Chondrocyte (in vitro differentiated cells): ENCODE data around the gene MAPKAP1. TPM values are rescaled to one million over a fixed set of nuclear protein-coding genes. Genes with fewer than 3 reads are reported as not detected.

Experiments
- DNase-seq: peaks from one replicate; pipeline ENCODE4 v3.0.0; 2021; ENCODE audit warnings: mixed read lengths, low spot score
- H3K27ac Mint-ChIP-seq: one replicate; pipeline ENCODE4 v1.8.0; 2021; ENCODE audit warnings: mild to moderate bottlenecking, moderate library complexity, mixed read lengths; ENCODE audit not compliant: unreplicated experiment
- H3K27me3 Mint-ChIP-seq: 2 replicates; pipeline ENCODE4 v1.8.0; 2021; ENCODE audit warnings: low read depth, mixed read lengths
- H3K36me3 Mint-ChIP-seq: 2 replicates; pipeline ENCODE4 v1.8.0; 2021; ENCODE audit warnings: low read depth, mixed read lengths
- H3K4me1 Mint-ChIP-seq: 2 replicates; pipeline ENCODE4 v1.8.0; 2021; ENCODE audit warnings: low read depth, mild to moderate bottlenecking, mixed read lengths
- H3K4me3 Mint-ChIP-seq: one replicate; pipeline ENCODE4 v1.8.0; 2021; ENCODE audit warnings: mild to moderate bottlenecking, moderate library complexity, mixed read lengths; ENCODE audit not compliant: unreplicated experiment
- H3K9me3 Mint-ChIP-seq: 2 replicates; pipeline ENCODE4 v1.8.0; 2021; ENCODE audit warnings: low read depth, mixed read lengths
- total RNA-seq: library from RNA; stranded (reverse); gene quantifications from 3 replicates; pipeline ENCODE4 v1.2.1, GENCODE V29; 2021
- TF ChIP-seq, protein P1 (sequence below): fragments of 200-600 bp; sonication (generic); IDR thresholded peaks from 2 replicates; pipeline ENCODE4 v1.5.0; 2021; ENCODE audit warnings: antibody characterized with exemption, mild to moderate bottlenecking, moderate library complexity

The MAPKAP1 gene
- total RNA-seq, 1 donor from 2014 or later = 91.5 TPM

DNA sequence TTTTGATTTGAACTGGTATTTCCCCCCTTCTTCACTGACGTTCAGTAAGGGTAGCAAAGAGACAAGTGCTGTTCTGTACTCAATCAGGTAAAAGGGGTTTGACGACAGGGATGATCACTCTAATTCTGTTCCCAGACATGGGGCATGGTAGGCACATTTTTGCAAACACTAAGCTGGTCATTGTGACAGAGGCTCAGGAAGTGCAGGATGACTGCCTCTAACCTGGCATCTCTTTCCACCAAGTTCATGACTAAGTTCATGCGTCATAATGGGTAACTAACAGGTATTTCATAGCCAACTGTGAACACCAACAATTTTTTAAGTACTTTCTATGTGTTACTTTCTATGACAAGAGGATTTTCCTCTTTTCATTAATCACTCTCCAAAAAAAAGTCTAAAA lies 166.5 kb downstream of the MAPKAP1 start:
- peaks cover 36% of the 10 kb centered on the region for H3K4me1 Mint-ChIP-seq
- H3K9me3 Mint-ChIP-seq = no peaks in the 10 kb centered on the region
- H3K4me3 Mint-ChIP-seq = no peak overlapping the region
- peaks cover 14% of the 10 kb centered on the region for H3K36me3 Mint-ChIP-seq
- no peaks in the 10 kb centered on the region for H3K27me3 Mint-ChIP-seq
- no peak for DNase-seq
- TF ChIP-seq, protein P1, sequence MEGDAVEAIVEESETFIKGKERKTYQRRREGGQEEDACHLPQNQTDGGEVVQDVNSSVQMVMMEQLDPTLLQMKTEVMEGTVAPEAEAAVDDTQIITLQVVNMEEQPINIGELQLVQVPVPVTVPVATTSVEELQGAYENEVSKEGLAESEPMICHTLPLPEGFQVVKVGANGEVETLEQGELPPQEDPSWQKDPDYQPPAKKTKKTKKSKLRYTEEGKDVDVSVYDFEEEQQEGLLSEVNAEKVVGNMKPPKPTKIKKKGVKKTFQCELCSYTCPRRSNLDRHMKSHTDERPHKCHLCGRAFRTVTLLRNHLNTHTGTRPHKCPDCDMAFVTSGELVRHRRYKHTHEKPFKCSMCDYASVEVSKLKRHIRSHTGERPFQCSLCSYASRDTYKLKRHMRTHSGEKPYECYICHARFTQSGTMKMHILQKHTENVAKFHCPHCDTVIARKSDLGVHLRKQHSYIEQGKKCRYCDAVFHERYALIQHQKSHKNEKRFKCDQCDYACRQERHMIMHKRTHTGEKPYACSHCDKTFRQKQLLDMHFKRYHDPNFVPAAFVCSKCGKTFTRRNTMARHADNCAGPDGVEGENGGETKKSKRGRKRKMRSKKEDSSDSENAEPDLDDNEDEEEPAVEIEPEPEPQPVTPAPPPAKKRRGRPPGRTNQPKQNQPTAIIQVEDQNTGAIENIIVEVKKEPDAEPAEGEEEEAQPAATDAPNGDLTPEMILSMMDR = no peak
- no peak overlapping the region for H3K27ac Mint-ChIP-seq

DNA sequence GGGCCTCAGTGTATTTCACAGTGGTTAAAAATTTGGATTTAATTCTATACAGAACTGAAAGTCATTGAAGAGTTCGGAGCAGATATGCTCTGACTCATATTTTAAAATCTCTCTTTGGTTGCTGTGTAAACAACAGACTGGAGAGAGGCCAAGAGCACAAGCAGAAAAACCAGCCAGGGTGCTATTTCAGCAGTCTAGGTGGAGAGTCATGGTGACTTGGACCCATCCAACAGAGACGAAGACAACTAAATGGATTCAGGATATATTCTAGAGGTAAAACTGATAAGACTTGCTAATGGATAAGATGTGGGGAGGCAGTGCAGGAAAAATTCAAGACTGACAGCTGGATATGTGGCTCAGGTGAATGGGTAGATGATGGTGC lies 168.9 kb downstream of the MAPKAP1 start:
- Mint-ChIP-seq H3K4me1 (peaks cover 18% of the 10 kb centered on the region), H3K27ac (peak overlapping the region; percentile 93), H3K9me3 (no peaks in the 10 kb centered on the region), H3K36me3 (peaks cover 14% of the 10 kb centered on the region), H3K4me3 (peak overlapping the region; percentile 23), H3K27me3 (no peaks in the 10 kb centered on the region)
- TF ChIP-seq, protein P1 = no peak
- no peak for DNase-seq

DNA sequence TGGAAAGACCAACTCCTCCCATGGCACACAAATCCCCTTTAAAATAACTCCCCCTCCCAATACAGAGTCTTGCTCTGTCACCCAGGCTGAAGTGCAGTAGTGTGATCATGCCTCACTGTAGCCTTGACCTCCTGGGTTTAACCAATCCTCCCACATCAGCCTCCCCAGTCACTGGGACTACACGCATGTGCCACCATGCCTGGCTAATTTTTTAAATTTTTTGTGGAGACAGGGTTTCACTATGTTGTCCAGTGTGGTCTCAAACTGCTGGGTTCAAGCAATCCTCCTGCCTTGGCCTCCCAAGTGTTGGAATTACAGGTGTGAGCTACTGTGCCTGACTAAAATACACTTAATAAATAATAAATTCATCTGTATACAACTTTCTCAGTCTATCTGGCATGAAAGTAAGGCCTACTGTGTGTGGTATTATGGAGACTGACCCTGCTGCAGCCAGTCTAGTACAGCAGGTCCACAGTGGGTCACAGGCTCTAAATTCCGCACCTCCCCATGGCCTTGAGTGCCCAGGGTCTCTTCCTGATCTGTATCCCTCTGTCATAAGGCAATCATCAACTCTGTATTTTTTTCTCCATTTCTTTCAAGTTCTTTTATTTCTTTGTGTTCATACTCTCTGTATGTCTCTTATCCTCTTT lies 169.4 kb downstream of the MAPKAP1 start:
- Mint-ChIP-seq H3K4me3 (peak overlapping the region; percentile 23), H3K4me1 (peaks cover 14% of the 10 kb centered on the region), H3K27me3 (no peaks in the 10 kb centered on the region), H3K27ac (peak overlapping the region; percentile 93), H3K36me3 (peaks cover 12% of the 10 kb centered on the region), H3K9me3 (no peaks in the 10 kb centered on the region)
- no peak for DNase-seq
- TF ChIP-seq, protein P1 = no peak

DNA sequence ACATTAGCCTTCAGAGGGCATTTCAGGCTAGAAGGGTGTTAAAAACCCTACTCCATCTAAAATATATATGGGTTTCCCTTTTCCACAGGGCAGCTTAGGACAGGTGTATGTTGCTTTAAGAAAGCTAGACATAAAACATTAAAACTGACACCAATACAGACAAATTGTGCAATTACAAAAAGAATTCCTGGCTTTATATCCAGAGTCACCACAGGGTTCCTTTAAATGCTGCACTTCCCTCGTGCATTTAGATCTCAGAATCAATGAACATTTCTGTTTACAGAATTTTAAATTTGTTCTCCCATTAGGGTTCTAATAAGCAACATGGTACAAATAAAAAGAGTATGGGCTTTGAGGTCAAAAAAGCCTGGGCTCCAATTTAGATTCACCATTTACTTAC lies 170.2 kb downstream of the MAPKAP1 start:
- Mint-ChIP-seq H3K27me3 (no peaks in the 10 kb centered on the region), H3K36me3 (peaks cover 10% of the 10 kb centered on the region), H3K4me3 (no peak overlapping the region), H3K9me3 (no peaks in the 10 kb centered on the region), H3K4me1 (peaks cover 12% of the 10 kb centered on the region), H3K27ac (no peak overlapping the region)
- DNase-seq = no peak
- TF ChIP-seq, protein P1 = no peak

DNA sequence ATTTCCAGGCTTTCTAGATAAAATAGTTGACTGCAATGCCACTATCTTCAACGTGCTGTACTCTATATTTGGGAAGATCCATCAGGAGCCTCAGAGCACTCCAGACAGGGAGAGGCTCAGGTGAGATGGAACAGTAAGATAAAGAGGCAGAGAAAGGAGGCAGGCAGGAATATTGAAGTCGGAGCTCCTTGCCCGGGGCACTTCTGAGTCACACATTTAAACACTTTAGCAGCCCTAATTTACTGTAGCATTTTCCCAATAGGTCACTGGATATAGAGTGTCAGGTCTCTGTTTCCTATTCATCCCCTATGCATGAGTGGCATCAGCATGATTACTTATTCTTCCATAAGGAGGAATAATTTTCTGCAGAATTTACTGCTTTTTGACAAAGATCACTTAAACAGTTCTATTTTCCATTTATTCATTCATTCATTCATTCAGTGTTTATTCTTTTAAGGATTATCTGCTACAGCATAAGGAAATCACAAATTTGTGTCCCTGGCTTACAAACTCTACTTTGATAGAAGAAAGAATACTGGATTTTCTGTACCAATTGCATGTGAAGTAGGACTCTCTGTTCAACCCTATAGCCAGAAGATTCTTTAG lies 170.7 kb downstream of the MAPKAP1 start:
- H3K9me3 Mint-ChIP-seq = no peaks in the 10 kb centered on the region
- DNase-seq = no peak
- TF ChIP-seq, protein P1 = no peak
- H3K36me3 Mint-ChIP-seq = peaks cover 6% of the 10 kb centered on the region
- no peak overlapping the region for H3K4me3 Mint-ChIP-seq
- peaks cover 12% of the 10 kb centered on the region for H3K4me1 Mint-ChIP-seq
- no peaks in the 10 kb centered on the region for H3K27me3 Mint-ChIP-seq
- no peak overlapping the region for H3K27ac Mint-ChIP-seq
